DMS 273 (cell line): Measurements from ENCODE around the gene HHIPL2.
A peak's percentile ranks its signal among the peaks of the same experiment; 100 is the strongest.
"Not testable (repeated sequence)": the region's sequence is repeated elsewhere in the genome, so short reads cannot be mapped to it uniquely, and the experiment has no call there.

Experiments
- DNase-seq: peaks from one replicate; lab custom pipeline; 2025; ENCODE audit not compliant: unreplicated experiment; lab: John Stamatoyannopoulos, UW

The HHIPL2 gene

GRCh38 chr1:222540598-222540995 is 7.3 kb downstream of the HHIPL2 start:
- no peak for DNase-seq

- DNase-seq, result no peak
Observed at GRCh38 chr1:222539951-222540597, 7.8 kb downstream of the HHIPL2 start.

- DNase-seq, result no peak
Observed at GRCh38 chr1:222535455-222535854, 12.4 kb downstream of the HHIPL2 start.

GRCh38 chr1:222530852-222531251 is 17.1 kb downstream of the HHIPL2 start:
- DNase-seq, result no peak

- no peak for DNase-seq
Observed at GRCh38 chr1:222529916-222530315, 18.0 kb downstream of the HHIPL2 start.

- no peak for DNase-seq
Observed at GRCh38 chr1:222529181-222529580, 18.7 kb downstream of the HHIPL2 start.

GRCh38 chr1:222525951-222526350 is 22.0 kb downstream of the HHIPL2 start:
- DNase-seq, result no peak

GRCh38 chr1:222523852-222524251 is 24.1 kb downstream of the HHIPL2 start:
- no peak for DNase-seq

GRCh38 chr1:222522105-222522915 is 25.6 kb downstream of the HHIPL2 start:
- no peak for DNase-seq

- no peak for DNase-seq
Observed at GRCh38 chr1:222521299-222522104, 26.4 kb downstream of the HHIPL2 start.

- not testable (repeated sequence) for DNase-seq
Observed at GRCh38 chr1:222489496-222489895, 58.4 kb downstream of the HHIPL2 start.

GRCh38 chr1:222487774-222488173 is 60.1 kb downstream of the HHIPL2 start:
- not testable (repeated sequence) for DNase-seq

- not testable (repeated sequence) for DNase-seq
Observed at GRCh38 chr1:222484005-222484404, 63.9 kb downstream of the HHIPL2 start.

- not testable (repeated sequence) for DNase-seq
Observed at GRCh38 chr1:222479567-222479966, 68.3 kb downstream of the HHIPL2 start.

GRCh38 chr1:222476436-222476835 is 71.5 kb downstream of the HHIPL2 start:
- DNase-seq, result peak; percentile 30

GRCh38 chr1:222473717-222474116 is 74.2 kb downstream of the HHIPL2 start:
- DNase-seq, result not testable (repeated sequence)

GRCh38 chr1:222472776-222473540 is 74.9 kb downstream of the HHIPL2 start:
- not testable (repeated sequence) for DNase-seq
